Measurements from ENCODE around the gene LRRC17.

LRRC17 gene

DNA sequence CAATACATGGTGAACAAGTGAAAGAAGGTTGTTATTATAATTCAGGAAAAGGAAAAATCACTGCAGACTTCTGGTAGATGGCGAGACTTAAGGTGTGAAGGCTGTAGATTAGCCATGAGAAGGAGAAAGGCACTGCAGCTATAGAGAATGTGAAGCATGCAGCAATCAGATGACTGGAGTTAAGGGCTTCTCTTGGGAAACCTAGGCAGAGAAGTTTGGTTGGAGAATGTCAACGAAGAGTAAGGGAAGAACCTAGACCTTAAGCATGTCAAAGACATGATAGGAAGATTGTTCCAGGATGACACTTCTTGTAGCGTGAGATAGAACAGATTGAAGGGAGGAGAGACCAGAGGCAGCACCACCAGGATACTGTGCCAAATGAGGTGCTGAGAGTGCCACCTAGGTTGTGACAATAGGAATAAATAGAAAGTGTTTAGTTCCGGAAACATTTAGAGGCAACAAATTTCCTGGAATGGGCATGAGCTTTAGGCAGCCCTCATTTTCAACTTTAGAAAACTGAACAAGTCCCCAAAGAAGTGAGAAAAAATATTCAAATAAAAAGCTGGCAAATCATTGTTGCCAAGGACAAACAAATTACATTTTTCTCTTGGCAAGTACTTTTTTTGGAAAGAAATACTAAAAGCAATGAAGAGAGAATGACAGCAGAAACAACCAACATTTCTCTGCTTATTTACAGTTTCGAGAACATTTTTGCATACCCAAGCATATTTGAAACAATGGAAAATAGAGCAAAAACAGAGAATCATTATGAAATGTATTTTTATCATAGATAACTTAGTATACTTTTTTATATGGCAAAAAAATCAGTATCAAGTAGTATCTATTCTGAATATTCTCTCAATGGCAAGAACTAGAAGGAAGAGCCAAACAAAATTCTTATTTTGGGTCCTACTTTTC, 4.9 kb downstream of the LRRC17 start:
- Histone ChIP-seq H3K4me3 (ENCODE audit: severe bottlenecking) (no peak overlapping the region), H3K27ac (ENCODE audit: poor library complexity, severe bottlenecking) (no peak overlapping the region), H3K36me3 (ENCODE audit: low read depth) (no peaks in the 10 kb centered on the region), H3K9me3 (ENCODE audit: severe bottlenecking) (no peaks in the 10 kb centered on the region), H3K27me3 (ENCODE audit: insufficient read depth, poor library complexity, severe bottlenecking) (no peaks in the 10 kb centered on the region), H3K4me1 (ENCODE audit: insufficient read depth, poor library complexity, severe bottlenecking) (peaks cover 11% of the 10 kb centered on the region)
- no peak for DNase-seq (ENCODE audit: low spot score)
- TF ChIP-seq, protein P1, sequence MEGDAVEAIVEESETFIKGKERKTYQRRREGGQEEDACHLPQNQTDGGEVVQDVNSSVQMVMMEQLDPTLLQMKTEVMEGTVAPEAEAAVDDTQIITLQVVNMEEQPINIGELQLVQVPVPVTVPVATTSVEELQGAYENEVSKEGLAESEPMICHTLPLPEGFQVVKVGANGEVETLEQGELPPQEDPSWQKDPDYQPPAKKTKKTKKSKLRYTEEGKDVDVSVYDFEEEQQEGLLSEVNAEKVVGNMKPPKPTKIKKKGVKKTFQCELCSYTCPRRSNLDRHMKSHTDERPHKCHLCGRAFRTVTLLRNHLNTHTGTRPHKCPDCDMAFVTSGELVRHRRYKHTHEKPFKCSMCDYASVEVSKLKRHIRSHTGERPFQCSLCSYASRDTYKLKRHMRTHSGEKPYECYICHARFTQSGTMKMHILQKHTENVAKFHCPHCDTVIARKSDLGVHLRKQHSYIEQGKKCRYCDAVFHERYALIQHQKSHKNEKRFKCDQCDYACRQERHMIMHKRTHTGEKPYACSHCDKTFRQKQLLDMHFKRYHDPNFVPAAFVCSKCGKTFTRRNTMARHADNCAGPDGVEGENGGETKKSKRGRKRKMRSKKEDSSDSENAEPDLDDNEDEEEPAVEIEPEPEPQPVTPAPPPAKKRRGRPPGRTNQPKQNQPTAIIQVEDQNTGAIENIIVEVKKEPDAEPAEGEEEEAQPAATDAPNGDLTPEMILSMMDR (IDR thresholded peaks at IDR 0.05; ENCODE audit: poor library complexity, severe bottlenecking), result no peak
- ATAC-seq (ENCODE audit: low read depth), result no peak

DNA sequence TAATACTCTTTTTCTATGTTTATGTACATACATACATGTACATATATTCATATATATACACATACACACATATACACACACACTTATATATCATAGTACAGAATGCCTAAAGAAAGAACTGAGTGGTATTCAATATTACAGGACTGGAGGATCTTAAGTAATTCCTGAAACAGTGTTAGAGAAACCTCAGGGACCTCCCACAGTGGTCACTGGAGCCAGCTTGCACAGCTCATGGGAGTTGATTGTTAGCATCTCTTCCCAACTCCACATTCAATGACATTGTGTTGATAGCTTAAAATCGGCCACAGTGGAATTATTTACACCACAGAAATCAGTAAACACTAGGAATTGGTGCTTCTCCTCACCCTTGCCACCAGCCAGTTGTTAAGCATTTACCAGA, 6.0 kb downstream of the LRRC17 start:
- no peak for DNase-seq (ENCODE audit: low spot score)
- TF ChIP-seq, protein P1 (IDR thresholded peaks at IDR 0.05; ENCODE audit: poor library complexity, severe bottlenecking), result no peak
- Histone ChIP-seq H3K4me1 (ENCODE audit: insufficient read depth, poor library complexity, severe bottlenecking) (peaks cover 11% of the 10 kb centered on the region), H3K27me3 (ENCODE audit: insufficient read depth, poor library complexity, severe bottlenecking) (no peaks in the 10 kb centered on the region), H3K9me3 (ENCODE audit: severe bottlenecking) (no peaks in the 10 kb centered on the region), H3K36me3 (ENCODE audit: low read depth) (no peaks in the 10 kb centered on the region), H3K4me3 (ENCODE audit: severe bottlenecking) (no peak overlapping the region), H3K27ac (ENCODE audit: poor library complexity, severe bottlenecking) (no peak overlapping the region)
- no peak for ATAC-seq (ENCODE audit: low read depth)

DNA sequence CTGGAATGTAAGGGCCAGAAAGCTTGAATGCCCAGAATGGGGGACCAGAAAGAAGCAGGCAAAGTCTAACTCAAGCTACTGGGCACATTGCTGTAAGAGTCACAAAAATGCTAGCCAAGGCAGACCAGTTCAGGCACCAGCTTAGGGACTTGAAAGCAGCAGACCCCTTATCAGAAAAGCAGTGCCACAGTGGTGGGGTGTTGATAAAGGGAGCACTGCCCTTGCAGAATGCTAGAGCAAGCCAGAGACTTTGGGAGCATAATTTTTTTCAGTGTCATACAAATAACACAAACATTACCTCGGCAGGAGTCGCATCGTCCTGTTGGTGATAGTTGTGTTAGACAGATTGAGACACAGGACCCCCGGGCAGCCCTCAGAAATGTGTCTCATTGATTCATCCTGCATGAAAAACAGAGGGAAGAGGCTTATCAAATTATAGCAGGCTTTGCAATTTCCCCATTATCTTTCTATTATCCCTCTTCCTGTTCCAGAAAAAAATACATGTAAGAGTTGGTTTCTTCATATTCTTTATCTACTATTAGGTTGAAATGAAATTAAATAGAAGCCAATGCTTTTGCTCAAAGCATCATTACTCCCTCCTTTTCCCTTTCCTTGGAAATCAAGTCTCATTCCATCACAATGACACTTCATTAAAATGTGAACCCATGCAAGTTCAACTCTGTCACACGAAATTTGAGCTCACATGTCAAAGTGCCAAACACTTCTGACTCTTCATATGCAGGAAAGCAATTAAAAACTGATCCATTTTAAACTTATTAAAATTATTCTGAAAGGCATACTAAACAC, 13.4 kb downstream of the LRRC17 start:
- no peak for DNase-seq (ENCODE audit: low spot score)
- Histone ChIP-seq H3K9me3 (ENCODE audit: severe bottlenecking) (no peaks in the 10 kb centered on the region), H3K27ac (ENCODE audit: poor library complexity, severe bottlenecking) (peak overlapping the region; percentile 38), H3K27me3 (ENCODE audit: insufficient read depth, poor library complexity, severe bottlenecking) (no peaks in the 10 kb centered on the region), H3K4me1 (ENCODE audit: insufficient read depth, poor library complexity, severe bottlenecking) (peaks cover 12% of the 10 kb centered on the region), H3K4me3 (ENCODE audit: severe bottlenecking) (no peak overlapping the region), H3K36me3 (ENCODE audit: low read depth) (no peaks in the 10 kb centered on the region)
- TF ChIP-seq, protein P1 (IDR thresholded peaks at IDR 0.05; ENCODE audit: poor library complexity, severe bottlenecking), result no peak
- ATAC-seq (ENCODE audit: low read depth), result no peak

DNA sequence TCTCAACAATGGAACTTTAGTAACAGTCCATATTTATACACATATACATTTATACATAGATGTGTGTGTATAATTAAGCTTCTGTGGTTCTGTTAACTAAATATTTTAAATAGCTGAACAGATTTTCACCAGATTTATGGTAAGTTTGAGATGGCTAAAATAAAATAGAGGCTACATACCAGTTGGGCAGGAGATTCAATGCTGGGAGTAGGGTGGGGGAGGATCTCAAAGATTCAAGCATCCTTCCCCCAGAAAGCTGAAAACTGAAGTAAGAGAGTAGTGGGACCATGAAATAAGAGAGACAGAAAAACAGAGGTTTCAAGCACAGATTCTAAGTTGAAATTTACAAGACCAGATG, 14.0 kb downstream of the LRRC17 start:
- DNase-seq (ENCODE audit: low spot score) (no peak), ATAC-seq (ENCODE audit: low read depth) (no peak)
- TF ChIP-seq, protein P1 (IDR thresholded peaks at IDR 0.05; ENCODE audit: poor library complexity, severe bottlenecking), result no peak
- no peaks in the 10 kb centered on the region for H3K36me3 ChIP-seq (ENCODE audit: low read depth)
- H3K4me1 ChIP-seq (ENCODE audit: insufficient read depth, poor library complexity, severe bottlenecking), result peaks cover 12% of the 10 kb centered on the region
- H3K4me3 ChIP-seq (ENCODE audit: severe bottlenecking), result no peak overlapping the region
- H3K27me3 ChIP-seq (ENCODE audit: insufficient read depth, poor library complexity, severe bottlenecking), result no peaks in the 10 kb centered on the region
- H3K27ac ChIP-seq (ENCODE audit: poor library complexity, severe bottlenecking), result peak overlapping the region; percentile 38
- H3K9me3 ChIP-seq (ENCODE audit: severe bottlenecking), result no peaks in the 10 kb centered on the region

Data from RWPE2 (cell line).